Activated naive CD4-positive, alpha-beta T cell treated with anti-CD3 and anti-CD28 coated beads, Interleukin-2, amount 50 U/mL, for 24 hours (primary cell): ENCODE data around the gene CYP27A1.

Experiments used
- H3K27ac Mint-ChIP-seq: one replicate; pipeline ENCODE4 v1.8.0; 2021; ENCODE audit warnings: mild to moderate bottlenecking, mixed read lengths
- H3K27me3 Mint-ChIP-seq: one replicate; pipeline ENCODE4 v1.8.0; 2021; ENCODE audit warnings: mixed read lengths
- H3K36me3 Mint-ChIP-seq: one replicate; pipeline ENCODE4 v1.8.0; 2021; ENCODE audit warnings: mixed read lengths
- H3K4me1 Mint-ChIP-seq: one replicate; pipeline ENCODE4 v1.8.0; 2021; ENCODE audit warnings: mixed read lengths
- H3K4me3 Mint-ChIP-seq: one replicate; pipeline ENCODE4 v1.8.0; 2021; ENCODE audit warnings: mild to moderate bottlenecking, mixed read lengths
- H3K9me3 Mint-ChIP-seq: one replicate; pipeline ENCODE4 v1.8.0; 2021; ENCODE audit warnings: mixed read lengths

CYP27A1 gene

GRCh38 chr2:218814540-218815243 lies 32.7 kb downstream of the CYP27A1 start:
- Mint-ChIP-seq H3K27ac (no peak overlapping the region), H3K27me3 (peaks cover 3% of the 10 kb centered on the region), H3K4me3 (no peak overlapping the region), H3K4me1 (no peaks in the 10 kb centered on the region), H3K9me3 (no peaks in the 10 kb centered on the region), H3K36me3 (no peaks in the 10 kb centered on the region)

DNA sequence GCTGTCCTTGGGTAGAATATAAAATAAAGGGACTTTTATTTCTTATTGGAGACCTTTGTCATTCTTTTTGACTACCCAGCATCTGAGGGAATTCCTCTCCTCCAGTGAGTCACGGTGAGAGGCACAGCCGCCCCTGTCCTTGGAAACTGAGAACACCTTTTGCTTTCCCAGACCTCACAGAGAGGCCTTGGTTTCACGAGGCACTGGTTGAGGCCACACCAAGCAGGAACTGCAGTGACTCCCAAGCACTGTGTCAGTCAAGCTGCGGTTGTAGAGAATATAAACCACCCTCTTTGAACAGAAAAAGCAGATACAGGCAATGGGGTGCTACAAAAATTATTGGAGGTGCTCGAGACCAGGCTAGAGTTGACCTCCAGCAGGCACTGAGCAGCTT lies 33.3 kb downstream of the CYP27A1 start:
- peaks cover 3% of the 10 kb centered on the region for H3K27me3 Mint-ChIP-seq
- H3K27ac Mint-ChIP-seq = no peak overlapping the region
- H3K9me3 Mint-ChIP-seq = no peaks in the 10 kb centered on the region
- no peaks in the 10 kb centered on the region for H3K36me3 Mint-ChIP-seq
- no peaks in the 10 kb centered on the region for H3K4me1 Mint-ChIP-seq
- H3K4me3 Mint-ChIP-seq = no peak overlapping the region

- no peaks in the 10 kb centered on the region for H3K36me3 Mint-ChIP-seq
- H3K27ac Mint-ChIP-seq = no peak overlapping the region
- no peak overlapping the region for H3K4me3 Mint-ChIP-seq
- peaks cover 1% of the 10 kb centered on the region for H3K27me3 Mint-ChIP-seq
- H3K9me3 Mint-ChIP-seq = no peaks in the 10 kb centered on the region
- H3K4me1 Mint-ChIP-seq = no peaks in the 10 kb centered on the region
These were observed 33.7 kb downstream of the CYP27A1 start for GRCh38 chr2:218815649-218816048.

DNA sequence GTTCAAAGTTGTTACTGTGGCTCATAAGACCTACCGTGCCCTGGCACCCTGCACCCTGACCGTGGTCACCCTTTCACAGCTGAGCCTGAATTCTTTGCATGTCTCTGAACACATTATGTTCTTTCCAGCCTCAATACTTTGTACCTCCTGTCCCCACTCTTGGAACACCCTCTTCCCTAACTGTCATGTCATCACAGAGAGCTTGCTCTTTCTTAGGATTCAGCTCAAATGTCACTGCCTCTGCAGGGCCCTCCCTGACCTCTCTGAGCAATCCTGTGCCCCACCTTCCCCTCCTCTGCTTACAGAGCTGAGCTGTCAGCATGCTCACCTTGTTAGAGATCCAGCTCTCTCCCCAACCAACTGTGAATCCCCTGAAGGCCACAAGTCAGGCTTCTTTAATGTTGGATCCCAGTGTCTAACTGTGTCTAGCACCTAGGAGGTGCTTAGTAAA lies 34.6 kb downstream of the CYP27A1 start:
- Mint-ChIP-seq H3K27me3 (no peaks in the 10 kb centered on the region), H3K27ac (no peak overlapping the region), H3K4me1 (no peaks in the 10 kb centered on the region), H3K9me3 (no peaks in the 10 kb centered on the region), H3K36me3 (no peaks in the 10 kb centered on the region), H3K4me3 (no peak overlapping the region)

DNA sequence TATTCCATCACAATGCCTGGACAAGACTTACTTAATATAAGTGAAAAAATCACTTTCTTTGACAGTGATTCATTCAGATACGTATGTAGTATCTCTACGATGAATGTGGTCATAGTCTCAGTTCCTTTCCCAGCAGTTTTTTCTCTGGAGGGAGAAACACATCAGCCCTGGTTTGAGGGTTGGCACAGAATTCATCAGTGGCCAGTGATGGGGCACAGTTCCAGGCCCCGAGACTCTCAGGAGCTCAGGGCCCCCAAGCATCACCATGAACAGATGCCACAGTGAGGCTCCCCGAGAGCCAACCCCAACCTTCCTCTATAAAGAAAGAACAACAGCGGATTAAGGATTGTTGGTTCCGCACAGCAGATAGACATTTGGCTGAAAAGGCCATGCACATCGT lies 37.1 kb downstream of the CYP27A1 start:
- no peaks in the 10 kb centered on the region for H3K9me3 Mint-ChIP-seq
- no peaks in the 10 kb centered on the region for H3K36me3 Mint-ChIP-seq
- H3K4me1 Mint-ChIP-seq = no peaks in the 10 kb centered on the region
- no peak overlapping the region for H3K4me3 Mint-ChIP-seq
- no peak overlapping the region for H3K27ac Mint-ChIP-seq
- H3K27me3 Mint-ChIP-seq = no peaks in the 10 kb centered on the region

GRCh38 chr2:218820746-218821369 lies 38.9 kb downstream of the CYP27A1 start:
- Mint-ChIP-seq H3K9me3 (no peaks in the 10 kb centered on the region), H3K27ac (no peak overlapping the region), H3K27me3 (no peaks in the 10 kb centered on the region), H3K36me3 (no peaks in the 10 kb centered on the region), H3K4me3 (no peak overlapping the region), H3K4me1 (no peaks in the 10 kb centered on the region)

DNA sequence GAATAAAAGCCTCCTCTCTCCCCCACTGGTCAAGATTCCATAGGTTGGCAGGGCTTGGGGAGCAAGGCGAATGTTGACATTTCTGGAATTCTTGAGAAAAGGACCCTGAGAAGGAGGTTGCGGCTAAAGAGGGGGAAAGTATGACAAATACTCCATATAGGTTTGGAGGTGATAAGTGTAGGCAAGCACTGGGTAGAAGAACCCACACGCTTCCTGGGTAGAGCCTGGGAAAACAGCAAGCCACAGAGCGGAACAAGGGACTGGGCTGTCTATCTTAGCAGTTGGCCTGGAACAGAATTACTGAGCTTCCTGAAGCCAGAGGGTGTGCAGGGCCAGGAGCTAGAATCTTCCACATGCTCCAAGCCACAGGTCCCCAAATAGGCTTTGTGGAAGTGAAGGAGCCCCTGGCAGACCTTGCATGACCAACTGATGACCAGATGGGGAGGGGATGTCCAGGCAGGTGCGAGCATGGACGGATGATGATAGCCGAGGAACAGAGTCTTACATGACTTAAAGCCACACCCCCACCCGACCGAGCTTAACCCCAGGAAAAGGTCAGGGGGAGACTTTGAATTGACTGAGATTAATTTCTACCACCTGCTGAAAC lies 39.8 kb downstream of the CYP27A1 start:
- H3K27ac Mint-ChIP-seq = no peak overlapping the region
- no peaks in the 10 kb centered on the region for H3K27me3 Mint-ChIP-seq
- no peaks in the 10 kb centered on the region for H3K36me3 Mint-ChIP-seq
- no peak overlapping the region for H3K4me3 Mint-ChIP-seq
- H3K9me3 Mint-ChIP-seq = no peaks in the 10 kb centered on the region
- no peaks in the 10 kb centered on the region for H3K4me1 Mint-ChIP-seq

GRCh38 chr2:218822622-218823021 lies 40.7 kb downstream of the CYP27A1 start:
- Mint-ChIP-seq H3K36me3 (no peaks in the 10 kb centered on the region), H3K9me3 (no peaks in the 10 kb centered on the region), H3K4me1 (no peaks in the 10 kb centered on the region), H3K4me3 (no peak overlapping the region), H3K27ac (no peak overlapping the region), H3K27me3 (no peaks in the 10 kb centered on the region)

DNA sequence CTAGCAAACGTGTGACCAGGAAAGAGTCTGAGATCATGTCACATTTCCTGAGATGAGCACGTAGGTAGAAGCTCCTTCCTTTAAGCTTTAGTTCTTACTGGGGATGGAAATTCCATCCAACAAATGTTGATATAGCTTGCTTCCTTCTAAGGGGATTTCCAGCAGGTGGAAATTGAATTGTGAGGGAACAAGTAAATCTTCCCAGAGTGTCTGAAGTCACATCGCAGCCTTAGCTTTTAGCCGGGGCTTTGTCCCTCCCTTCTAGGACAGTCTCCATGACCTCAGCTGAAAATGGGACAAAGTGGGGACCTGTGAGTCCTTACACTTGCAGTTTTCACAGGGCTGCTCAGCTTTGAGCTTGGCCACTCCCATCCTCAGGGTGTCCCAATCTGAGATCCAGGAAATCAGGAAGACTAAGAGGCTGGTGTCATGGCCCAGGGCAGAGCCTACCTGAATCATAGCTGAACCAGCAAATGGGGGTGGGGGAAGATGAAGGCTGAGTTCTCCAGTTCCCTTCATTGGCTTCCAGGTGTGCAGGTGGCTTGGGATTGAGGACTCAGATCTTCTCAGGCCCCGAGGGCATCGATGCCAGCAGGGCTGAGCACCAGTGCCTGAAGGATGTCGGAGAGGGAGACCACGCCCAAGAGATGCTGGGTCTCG lies 41.4 kb downstream of the CYP27A1 start:
- no peak overlapping the region for H3K27ac Mint-ChIP-seq
- H3K36me3 Mint-ChIP-seq = no peaks in the 10 kb centered on the region
- no peaks in the 10 kb centered on the region for H3K9me3 Mint-ChIP-seq
- H3K27me3 Mint-ChIP-seq = peaks cover under 1% of the 10 kb centered on the region
- H3K4me1 Mint-ChIP-seq = no peaks in the 10 kb centered on the region
- no peak overlapping the region for H3K4me3 Mint-ChIP-seq

- Mint-ChIP-seq H3K4me1 (no peaks in the 10 kb centered on the region), H3K4me3 (no peak overlapping the region), H3K36me3 (no peaks in the 10 kb centered on the region), H3K27me3 (peaks cover 3% of the 10 kb centered on the region), H3K9me3 (no peaks in the 10 kb centered on the region), H3K27ac (no peak overlapping the region)
These were observed 42.1 kb downstream of the CYP27A1 start for GRCh38 chr2:218824004-218824403.

- Mint-ChIP-seq H3K9me3 (no peaks in the 10 kb centered on the region), H3K4me3 (no peak overlapping the region), H3K27ac (no peak overlapping the region), H3K36me3 (no peaks in the 10 kb centered on the region), H3K27me3 (peaks cover 12% of the 10 kb centered on the region), H3K4me1 (no peaks in the 10 kb centered on the region)
These were observed 44.8 kb downstream of the CYP27A1 start for GRCh38 chr2:218826791-218827190.

DNA sequence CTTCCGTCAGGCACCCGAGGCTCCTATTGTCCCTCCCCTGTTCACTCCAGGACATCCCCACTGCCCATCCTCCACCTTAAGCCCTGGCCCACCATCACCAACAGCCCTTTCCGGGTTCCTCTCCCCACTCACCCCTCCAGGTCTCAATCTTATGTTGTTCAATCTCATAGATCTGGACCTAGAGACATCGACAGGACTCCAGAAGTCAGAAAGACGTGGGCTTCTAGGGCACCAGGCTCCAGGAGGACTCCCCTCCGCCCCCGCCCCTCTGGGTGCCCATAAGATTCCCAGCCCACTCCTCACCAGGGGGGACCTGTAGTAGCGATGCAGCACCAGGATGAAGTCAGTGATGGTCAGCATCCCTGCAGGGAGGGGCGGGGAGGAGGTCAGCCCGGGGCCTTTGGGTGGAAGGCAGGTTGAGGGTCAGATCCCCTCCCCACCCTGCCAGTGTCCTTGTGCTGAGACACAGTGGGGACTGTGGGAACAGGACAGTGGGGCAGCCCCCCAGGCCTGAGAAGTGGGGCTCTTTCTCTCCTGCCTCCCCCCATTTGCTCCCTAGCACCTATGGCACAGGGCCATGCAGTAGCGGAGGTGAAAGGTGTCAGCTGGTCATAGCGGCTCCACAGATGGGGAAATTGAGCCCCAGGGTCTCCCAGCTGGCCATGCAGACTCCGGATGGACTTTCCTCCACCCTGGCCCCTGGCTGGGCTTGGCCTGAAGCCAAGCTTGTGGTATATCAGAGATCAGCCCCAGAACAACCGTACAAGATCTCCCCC lies 45.9 kb downstream of the CYP27A1 start:
- Mint-ChIP-seq H3K4me1 (no peaks in the 10 kb centered on the region), H3K27me3 (peaks cover 18% of the 10 kb centered on the region), H3K4me3 (no peak overlapping the region), H3K27ac (no peak overlapping the region), H3K36me3 (no peaks in the 10 kb centered on the region), H3K9me3 (no peaks in the 10 kb centered on the region)

- no peak overlapping the region for H3K4me3 Mint-ChIP-seq
- H3K27ac Mint-ChIP-seq = no peak overlapping the region
- H3K9me3 Mint-ChIP-seq = no peaks in the 10 kb centered on the region
- peaks cover 19% of the 10 kb centered on the region for H3K27me3 Mint-ChIP-seq
- no peaks in the 10 kb centered on the region for H3K36me3 Mint-ChIP-seq
- no peaks in the 10 kb centered on the region for H3K4me1 Mint-ChIP-seq
These were observed 46.5 kb downstream of the CYP27A1 start for GRCh38 chr2:218828477-218828778.

GRCh38 chr2:218829868-218830451 lies 48.0 kb downstream of the CYP27A1 start:
- no peaks in the 10 kb centered on the region for H3K36me3 Mint-ChIP-seq
- no peak overlapping the region for H3K27ac Mint-ChIP-seq
- no peaks in the 10 kb centered on the region for H3K4me1 Mint-ChIP-seq
- H3K4me3 Mint-ChIP-seq = no peak overlapping the region
- peaks cover 25% of the 10 kb centered on the region for H3K27me3 Mint-ChIP-seq
- H3K9me3 Mint-ChIP-seq = no peaks in the 10 kb centered on the region

GRCh38 chr2:218830526-218831306 lies 48.8 kb downstream of the CYP27A1 start:
- H3K27ac Mint-ChIP-seq = no peak overlapping the region
- no peaks in the 10 kb centered on the region for H3K9me3 Mint-ChIP-seq
- H3K4me1 Mint-ChIP-seq = no peaks in the 10 kb centered on the region
- H3K27me3 Mint-ChIP-seq = peaks cover 27% of the 10 kb centered on the region
- no peaks in the 10 kb centered on the region for H3K36me3 Mint-ChIP-seq
- no peak overlapping the region for H3K4me3 Mint-ChIP-seq
